ENCODE measurements around the gene RAD51. TPM values are rescaled to one million over a fixed set of nuclear protein-coding genes. Genes with fewer than 3 reads are reported as not detected.

Gene RAD51
- total RNA-seq, 1 experiment from 2014 or later, result 14.2 TPM

DNA sequence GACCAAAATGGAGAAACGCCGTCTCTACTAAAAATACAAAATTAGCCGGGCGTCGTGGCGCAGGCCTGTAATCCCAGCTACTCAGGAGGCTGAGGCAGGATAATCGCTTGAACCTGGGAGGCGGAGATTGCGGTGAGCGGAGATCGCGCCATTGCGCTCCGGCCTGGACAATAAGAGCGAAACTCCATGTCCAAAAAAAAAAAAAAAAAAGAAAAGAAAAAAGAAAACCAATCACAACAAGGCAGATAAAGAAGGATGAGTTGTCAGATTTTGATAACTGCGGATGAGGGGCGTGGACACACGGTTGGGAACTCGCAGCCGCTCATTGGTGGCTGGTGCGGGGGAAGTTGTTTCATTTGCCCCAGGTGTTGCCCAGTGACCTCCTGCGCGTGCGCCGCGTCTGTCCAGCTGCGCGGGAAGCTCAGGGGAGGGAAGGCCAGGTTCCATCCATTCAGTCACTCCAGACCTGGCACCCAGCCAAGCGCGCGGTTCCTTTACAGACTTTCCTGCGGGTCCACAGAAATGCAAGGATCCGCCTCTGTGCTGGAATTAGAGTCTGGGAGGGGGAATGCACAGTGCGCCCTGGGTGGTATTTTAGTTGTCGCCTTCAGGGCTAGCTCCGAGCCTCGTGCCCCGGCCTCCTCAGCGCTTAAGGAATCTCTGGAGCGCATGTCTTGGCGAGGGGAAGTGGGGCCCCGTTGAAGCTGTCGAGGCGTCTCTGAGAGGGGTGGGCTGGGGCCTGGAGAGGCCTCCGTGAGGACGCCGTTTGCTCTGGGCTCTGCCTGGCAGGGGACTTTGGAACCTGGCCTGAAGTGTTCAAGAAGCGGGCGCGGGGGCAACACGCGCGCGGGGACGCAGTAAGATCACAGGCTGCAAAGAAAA, 68.2 kb downstream of the RAD51 start:
- Histone ChIP-seq H3K27me3 (ENCODE audit: control insufficient read depth, insufficient read depth, low read length) (no peaks in the 10 kb centered on the region; the same call in 1 of the 2 replicates), H3K4me3 (ENCODE audit: insufficient read depth, low read depth, low read length) (peak overlapping the region; percentile 78), H3K36me3 (replicated peaks; ENCODE audit: control insufficient read depth, insufficient read depth, low read length) (peaks cover 1% of the 10 kb centered on the region)
- peak; percentile 74 for DNase-seq

DNA sequence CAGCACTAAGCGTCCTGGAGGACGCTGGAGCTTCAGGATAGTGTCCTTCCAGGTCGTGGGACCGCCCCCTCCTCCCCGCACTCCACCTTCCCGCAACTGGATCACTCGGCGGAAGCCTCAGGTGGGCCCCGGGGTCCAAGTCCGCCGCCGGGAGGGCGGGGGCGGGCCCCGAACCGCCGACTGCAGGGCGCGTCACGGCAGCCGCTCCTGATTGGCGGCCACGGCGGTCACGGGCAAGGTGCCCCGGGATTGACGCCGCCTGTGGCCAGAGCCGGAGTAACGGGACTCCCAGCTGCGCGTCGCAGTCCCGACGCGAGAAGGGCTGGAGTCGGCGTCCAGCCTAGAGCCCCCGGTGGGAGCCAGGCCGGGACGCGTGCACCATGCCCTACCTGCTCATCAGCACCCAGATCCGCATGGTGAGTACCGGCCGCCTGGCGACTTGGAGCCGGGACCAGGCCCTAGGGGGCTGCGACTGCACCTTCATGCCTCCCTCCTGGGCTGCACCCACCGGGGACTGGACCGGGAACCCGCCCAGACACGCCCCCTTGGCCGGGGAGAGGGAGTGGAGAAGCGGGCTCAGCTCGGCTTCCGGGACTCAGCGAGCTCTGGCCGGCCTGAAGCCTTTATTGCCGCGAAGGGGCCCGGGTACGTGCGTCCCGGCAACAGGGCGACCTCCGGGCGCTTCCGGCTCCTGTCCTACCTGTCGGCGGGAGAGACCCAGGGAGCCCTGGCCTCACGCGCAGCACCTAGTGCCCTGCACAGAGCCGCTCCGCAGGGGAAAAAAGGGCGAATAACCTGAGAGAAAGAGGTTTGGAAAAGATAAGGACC, 69.0 kb downstream of the RAD51 start, which contains the start of gene GCHFR:
TSS of gene GCHFR (plus strand) at position 268 of the 828 bp plus-strand sequence. CDS start at position 381, 113 bp downstream.
- Histone ChIP-seq H3K36me3 (replicated peaks; ENCODE audit: control insufficient read depth, insufficient read depth, low read length) (peaks cover 1% of the 10 kb centered on the region), H3K4me3 (ENCODE audit: insufficient read depth, low read depth, low read length) (peak within 1 kb of the TSS; percentile 78)

DNA sequence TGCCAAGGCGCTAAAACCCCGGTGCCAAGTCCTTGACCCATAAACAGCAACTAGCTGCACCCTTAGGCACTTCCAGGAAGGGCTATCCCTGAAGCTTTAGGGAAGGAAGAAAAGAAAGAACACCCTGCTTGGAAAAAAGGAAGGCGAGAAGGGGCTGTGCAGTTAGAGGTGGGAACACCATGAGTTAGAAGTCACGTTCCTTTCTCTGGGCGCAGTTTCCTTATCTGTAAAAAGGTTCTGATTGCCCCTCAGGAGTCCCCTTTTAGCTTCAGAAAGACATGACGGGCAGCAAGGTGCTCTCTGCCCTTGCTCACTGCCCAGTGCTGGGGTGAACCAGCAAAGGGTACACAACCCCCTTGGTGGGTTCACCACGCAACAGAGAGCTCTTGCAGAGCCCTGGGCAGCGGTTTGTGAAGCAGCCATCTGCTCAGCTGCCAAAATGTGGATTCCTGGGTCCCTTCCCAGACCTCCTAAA, 69.7 kb downstream of the RAD51 start:
- DNase-seq, result no peak
- Histone ChIP-seq H3K27me3 (ENCODE audit: control insufficient read depth, insufficient read depth, low read length) (no peaks in the 10 kb centered on the region; the same call in 1 of the 2 replicates), H3K4me3 (ENCODE audit: insufficient read depth, low read depth, low read length) (peak overlapping the region; percentile 78), H3K36me3 (replicated peaks; ENCODE audit: control insufficient read depth, insufficient read depth, low read length) (peaks cover 1% of the 10 kb centered on the region)

More for the DNA sequence above, 69.0 kb downstream of the RAD51 start, which contains the start of gene GCHFR:
- DNase-seq, result peak; percentile 95
- no peaks in the 10 kb centered on the region; the same call in 1 of the 2 replicates for H3K27me3 ChIP-seq (ENCODE audit: control insufficient read depth, insufficient read depth, low read length)

DNA sequence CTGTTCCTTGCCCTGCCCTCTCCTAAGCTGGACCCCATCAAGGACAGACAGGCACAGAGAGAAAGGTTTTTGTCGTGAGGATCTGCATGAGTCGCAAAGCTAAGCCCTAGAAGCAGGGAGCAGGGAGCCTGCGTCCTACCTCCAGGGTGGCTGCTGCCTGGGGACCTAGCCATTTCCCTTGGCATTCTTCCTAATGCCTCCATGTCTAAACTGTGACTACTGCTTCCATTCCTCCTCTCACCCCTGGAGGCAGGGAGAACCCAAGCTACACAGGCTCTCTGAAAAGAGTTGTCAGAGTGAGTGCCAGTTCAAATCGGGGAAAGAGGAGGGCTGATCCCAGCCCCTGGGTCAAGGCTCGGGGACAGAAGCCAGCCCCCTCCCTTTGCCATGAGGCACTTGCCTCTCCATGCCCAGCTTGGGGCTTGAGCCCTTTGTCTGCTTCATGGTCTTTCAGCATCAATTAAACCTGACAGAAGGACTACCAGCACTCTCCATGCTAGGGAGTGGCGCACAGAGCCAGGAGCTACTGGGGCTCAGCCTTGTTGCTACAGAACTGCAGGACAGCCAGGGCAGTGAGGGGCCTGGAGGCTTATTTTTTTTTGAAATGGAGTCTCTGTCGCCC, 71.3 kb downstream of the RAD51 start:
- no peak for DNase-seq
- H3K4me3 ChIP-seq (ENCODE audit: insufficient read depth, low read depth, low read length), result no peak overlapping the region
- H3K27me3 ChIP-seq (ENCODE audit: control insufficient read depth, insufficient read depth, low read length), result no peaks in the 10 kb centered on the region; the same call in 1 of the 2 replicates
- H3K36me3 ChIP-seq (replicated peaks; ENCODE audit: control insufficient read depth, insufficient read depth, low read length), result peaks cover 1% of the 10 kb centered on the region

GRCh38 chr15:40766906-40767837, 72.2 kb downstream of the RAD51 start:
- DNase-seq, result peak; percentile 75
- Histone ChIP-seq H3K36me3 (replicated peaks; ENCODE audit: control insufficient read depth, insufficient read depth, low read length) (peaks cover 1% of the 10 kb centered on the region), H3K27me3 (ENCODE audit: control insufficient read depth, insufficient read depth, low read length) (no peaks in the 10 kb centered on the region; the same call in 1 of the 2 replicates), H3K4me3 (ENCODE audit: insufficient read depth, low read depth, low read length) (no peak overlapping the region)

- peaks cover 1% of the 10 kb centered on the region for H3K36me3 ChIP-seq (replicated peaks; ENCODE audit: control insufficient read depth, insufficient read depth, low read length)
- DNase-seq, result no peak
- H3K27me3 ChIP-seq (ENCODE audit: control insufficient read depth, insufficient read depth, low read length), result no peaks in the 10 kb centered on the region; the same call in 1 of the 2 replicates
- no peak overlapping the region for H3K4me3 ChIP-seq (ENCODE audit: insufficient read depth, low read depth, low read length)
Measured at GRCh38 chr15:40767838-40768500, 73.0 kb downstream of the RAD51 start.

DNA sequence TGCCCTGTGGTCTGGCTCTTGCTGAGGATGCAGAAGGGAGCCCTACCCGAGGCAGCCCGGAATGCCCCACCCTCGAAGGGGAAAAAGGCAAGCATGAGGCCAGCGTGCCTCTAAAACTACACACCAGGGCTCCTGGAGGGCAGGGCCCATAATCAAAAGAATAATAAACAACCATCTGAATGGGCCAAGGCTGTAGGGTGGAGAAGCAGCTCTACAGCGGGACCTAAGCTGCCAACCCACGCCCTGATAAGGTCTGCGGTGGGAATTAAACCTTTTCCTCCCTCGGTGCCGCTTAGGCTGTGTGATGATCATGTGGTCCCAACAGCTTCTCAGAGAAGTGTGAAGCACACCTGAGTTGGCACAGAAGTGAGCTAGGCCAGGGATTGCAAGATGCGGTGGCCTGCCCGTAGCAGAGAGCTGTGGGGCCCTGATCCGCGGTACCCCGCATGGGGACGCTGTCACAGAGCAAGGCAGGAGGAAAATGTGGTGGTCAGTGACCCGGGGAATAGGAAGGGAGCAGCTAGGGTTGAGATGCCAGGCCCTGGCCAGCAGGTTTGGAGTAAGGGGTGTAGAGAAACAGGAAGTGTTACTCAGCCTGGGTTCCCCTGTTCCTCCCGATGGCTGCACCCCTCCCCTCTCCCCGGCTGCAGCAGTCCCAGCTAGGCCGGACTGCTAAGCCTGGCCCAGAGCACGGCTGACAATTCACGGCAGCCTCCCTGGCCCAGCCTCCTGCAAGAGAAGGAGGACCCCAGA, 73.7 kb downstream of the RAD51 start:
- Histone ChIP-seq H3K27me3 (ENCODE audit: control insufficient read depth, insufficient read depth, low read length) (no peaks in the 10 kb centered on the region; the same call in 1 of the 2 replicates), H3K4me3 (ENCODE audit: insufficient read depth, low read depth, low read length) (no peak overlapping the region)

DNA sequence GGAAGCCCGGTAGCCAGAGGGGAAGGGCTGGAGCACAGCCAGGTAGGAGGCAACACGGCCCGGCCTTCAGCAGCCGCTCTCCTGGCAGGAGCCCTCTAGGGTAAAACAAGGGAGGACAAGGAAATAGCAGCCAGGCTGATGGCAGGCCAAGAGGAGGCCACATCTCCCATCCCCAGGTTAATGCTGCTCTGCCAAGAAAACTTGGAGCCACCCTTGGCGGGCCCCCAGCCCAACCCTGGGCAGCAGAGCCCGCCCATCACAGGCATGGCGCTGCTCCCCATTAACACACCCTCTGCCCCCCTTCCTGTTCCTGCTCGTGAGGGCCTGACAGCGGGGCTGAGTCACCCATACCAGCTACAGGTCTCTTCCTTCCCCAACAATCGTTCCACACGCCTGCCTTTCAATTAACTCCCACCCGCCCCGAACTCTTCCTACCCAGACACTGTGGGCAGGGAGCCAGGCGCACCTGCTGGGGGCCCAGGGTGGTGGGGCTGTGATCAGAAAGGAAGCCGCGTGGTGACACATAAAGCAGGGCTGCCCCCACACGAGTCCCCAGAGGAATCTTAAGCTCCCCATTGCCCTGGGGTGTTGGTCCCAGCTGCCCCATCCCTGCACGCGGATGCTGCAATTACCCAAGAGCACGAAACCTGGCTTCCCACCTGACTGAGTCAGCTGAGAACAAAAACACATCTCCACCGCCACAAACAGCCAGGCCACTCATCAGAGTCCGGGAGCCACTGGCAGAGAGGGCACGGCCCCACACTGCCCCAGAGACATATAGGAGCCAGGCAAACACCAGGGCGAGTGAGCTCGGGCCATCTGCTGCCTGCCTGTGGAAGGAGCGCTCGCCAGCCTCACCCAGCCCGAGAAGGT, 74.5 kb downstream of the RAD51 start, which contains the start of gene C15orf62:
TSS of gene C15orf62 (plus strand) at position 707 of the 873 bp plus-strand sequence. CDS start 516 bp downstream, outside the sequence.
- Histone ChIP-seq H3K36me3 (replicated peaks; ENCODE audit: control insufficient read depth, insufficient read depth, low read length) (peaks cover 4% of the 10 kb centered on the region), H3K4me3 (ENCODE audit: insufficient read depth, low read depth, low read length) (no peak within 1 kb of the TSS), H3K27me3 (ENCODE audit: control insufficient read depth, insufficient read depth, low read length) (no peaks in the 10 kb centered on the region)
- peak; percentile 54 for DNase-seq

More for the DNA sequence above, 73.7 kb downstream of the RAD51 start:
- H3K36me3 ChIP-seq (replicated peaks; ENCODE audit: control insufficient read depth, insufficient read depth, low read length), result peaks cover 3% of the 10 kb centered on the region
- DNase-seq, result no peak

DNA sequence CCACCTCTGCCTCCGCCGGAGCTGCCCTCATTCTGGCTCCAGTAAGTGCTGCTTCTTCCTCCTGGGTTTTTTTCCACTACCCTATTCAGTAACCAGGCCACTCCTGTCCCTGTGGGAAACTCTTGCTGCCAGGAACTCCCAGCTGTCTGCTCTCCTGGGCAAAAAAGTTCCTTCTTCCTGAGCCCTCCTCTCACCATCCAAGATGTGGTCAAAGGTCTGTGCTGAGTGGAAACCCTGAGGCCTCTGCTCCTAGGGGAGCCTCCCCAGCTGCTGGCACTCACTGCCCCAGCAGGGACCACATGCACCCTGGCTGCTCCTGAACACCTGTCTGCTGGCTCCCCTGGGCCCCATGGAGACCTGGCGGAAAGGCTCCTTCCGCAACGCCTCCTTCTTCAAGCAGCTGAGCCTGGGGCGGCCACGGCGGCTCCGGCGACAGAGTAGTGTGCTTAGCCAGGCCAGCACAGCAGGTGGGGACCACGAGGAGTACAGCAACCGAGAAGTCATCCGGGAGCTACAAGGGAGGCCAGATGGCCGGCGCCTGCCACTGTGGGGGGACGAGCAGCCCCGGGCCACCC, 75.3 kb downstream of the RAD51 start:
- peak; percentile 63 for DNase-seq
- peaks cover 5% of the 10 kb centered on the region for H3K36me3 ChIP-seq (replicated peaks; ENCODE audit: control insufficient read depth, insufficient read depth, low read length)
- no peaks in the 10 kb centered on the region for H3K27me3 ChIP-seq (ENCODE audit: control insufficient read depth, insufficient read depth, low read length)
- no peak overlapping the region for H3K4me3 ChIP-seq (ENCODE audit: insufficient read depth, low read depth, low read length)

GRCh38 chr15:40771242-40771641, 76.3 kb downstream of the RAD51 start:
- Histone ChIP-seq H3K36me3 (replicated peaks; ENCODE audit: control insufficient read depth, insufficient read depth, low read length) (peaks cover 12% of the 10 kb centered on the region), H3K27me3 (ENCODE audit: control insufficient read depth, insufficient read depth, low read length) (no peaks in the 10 kb centered on the region), H3K4me3 (ENCODE audit: insufficient read depth, low read depth, low read length) (no peak overlapping the region)
- no peak for DNase-seq

DNA sequence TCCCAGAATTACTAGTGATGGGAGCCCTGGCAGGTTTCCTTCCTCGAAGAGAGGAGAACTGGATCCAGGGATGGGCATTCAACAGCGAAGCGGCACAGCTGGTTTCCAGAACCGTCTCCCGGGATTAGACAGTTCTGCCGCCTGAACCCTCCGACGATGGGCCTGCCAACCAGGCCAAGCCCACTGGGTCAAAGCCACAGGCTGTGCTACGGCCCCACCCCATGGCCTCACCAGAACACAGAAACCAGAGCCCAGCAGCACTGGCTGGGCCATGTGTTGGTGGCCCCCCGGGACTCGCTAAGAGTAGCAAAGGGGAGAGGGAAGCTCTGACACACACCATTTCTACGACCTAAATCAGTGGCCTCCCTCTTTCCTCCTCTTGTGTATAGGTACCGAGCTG, 77.0 kb downstream of the RAD51 start:
- Histone ChIP-seq H3K27me3 (ENCODE audit: control insufficient read depth, insufficient read depth, low read length) (no peaks in the 10 kb centered on the region), H3K36me3 (replicated peaks; ENCODE audit: control insufficient read depth, insufficient read depth, low read length) (peaks cover 14% of the 10 kb centered on the region)
- DNase-seq, result peak; percentile 31

More for the DNA sequence above, 77.0 kb downstream of the RAD51 start:
- H3K4me3 ChIP-seq (ENCODE audit: insufficient read depth, low read depth, low read length), result no peak overlapping the region
